T follicular helper cell (primary cell): ENCODE data around the gene SEC24B.

Source experiments
- DNase-seq: peaks from one replicate; pipeline ENCODE4 v3.0.0-alpha.2; 2020; ENCODE audit warnings: low read depth
- total RNA-seq, 2 experiments: gene quantifications; one replicate each; lab custom pipeline; 2026; lab: John Stamatoyannopoulos, UW

The SEC24B gene
- 66.2 to 81.0 reads per million in 2 experiments for total RNA-seq

GRCh38 chr4:109433205-109434006, at the start of gene SEC24B:
Gene SEC24B (plus strand): TSS chr4:109433815. CDS start chr4:109433870, 55 bp downstream.
- peak; percentile 82 for DNase-seq

GRCh38 chr4:109383823-109384222, 49.8 kb upstream of the SEC24B start:
- DNase-seq = no peak

GRCh38 chr4:109385260-109385659, 48.4 kb upstream of the SEC24B start:
- no peak for DNase-seq

GRCh38 chr4:109389369-109390114, 44.1 kb upstream of the SEC24B start:
- DNase-seq = no peak

- DNase-seq = no peak
Measured at GRCh38 chr4:109390115-109390768, 43.4 kb upstream of the SEC24B start.

- no peak for DNase-seq
Measured at GRCh38 chr4:109395694-109396093, 37.9 kb upstream of the SEC24B start.

GRCh38 chr4:109398928-109399327, 34.7 kb upstream of the SEC24B start:
- DNase-seq = no peak

- no peak for DNase-seq
Measured at GRCh38 chr4:109406337-109406931, 27.2 kb upstream of the SEC24B start.

GRCh38 chr4:109407027-109407737, 26.4 kb upstream of the SEC24B start:
- DNase-seq = no peak

- DNase-seq = no peak
Measured at GRCh38 chr4:109408711-109409110, 24.9 kb upstream of the SEC24B start.

GRCh38 chr4:109410226-109410625, 23.4 kb upstream of the SEC24B start:
- DNase-seq = no peak

- no peak for DNase-seq
Measured at GRCh38 chr4:109410776-109411175, 22.8 kb upstream of the SEC24B start.

GRCh38 chr4:109411964-109412363, 21.7 kb upstream of the SEC24B start:
- DNase-seq = no peak

- DNase-seq = no peak
Measured at GRCh38 chr4:109412776-109413175, 20.8 kb upstream of the SEC24B start.

GRCh38 chr4:109414938-109415337, 18.7 kb upstream of the SEC24B start:
- no peak for DNase-seq

GRCh38 chr4:109418588-109418987, 15.0 kb upstream of the SEC24B start:
- DNase-seq = no peak

GRCh38 chr4:109419679-109420078, 13.9 kb upstream of the SEC24B start:
- no peak for DNase-seq

GRCh38 chr4:109424093-109424841, 9.3 kb upstream of the SEC24B start:
- DNase-seq = no peak

GRCh38 chr4:109425405-109425804, 8.2 kb upstream of the SEC24B start:
- no peak for DNase-seq

GRCh38 chr4:109429545-109429944, 4.1 kb upstream of the SEC24B start:
- DNase-seq = no peak

GRCh38 chr4:109432203-109432602, 1.4 kb upstream of the SEC24B start:
- no peak for DNase-seq
